ENCODE data around the gene PLCD3. TPM values are rescaled to one million over a fixed set of nuclear protein-coding genes. Genes with fewer than 3 reads are reported as not detected.

PLCD3 gene
- total and polyA plus RNA-seq, 8 donors = 12.5 to 49.1 (median 16.9) TPM

DNA sequence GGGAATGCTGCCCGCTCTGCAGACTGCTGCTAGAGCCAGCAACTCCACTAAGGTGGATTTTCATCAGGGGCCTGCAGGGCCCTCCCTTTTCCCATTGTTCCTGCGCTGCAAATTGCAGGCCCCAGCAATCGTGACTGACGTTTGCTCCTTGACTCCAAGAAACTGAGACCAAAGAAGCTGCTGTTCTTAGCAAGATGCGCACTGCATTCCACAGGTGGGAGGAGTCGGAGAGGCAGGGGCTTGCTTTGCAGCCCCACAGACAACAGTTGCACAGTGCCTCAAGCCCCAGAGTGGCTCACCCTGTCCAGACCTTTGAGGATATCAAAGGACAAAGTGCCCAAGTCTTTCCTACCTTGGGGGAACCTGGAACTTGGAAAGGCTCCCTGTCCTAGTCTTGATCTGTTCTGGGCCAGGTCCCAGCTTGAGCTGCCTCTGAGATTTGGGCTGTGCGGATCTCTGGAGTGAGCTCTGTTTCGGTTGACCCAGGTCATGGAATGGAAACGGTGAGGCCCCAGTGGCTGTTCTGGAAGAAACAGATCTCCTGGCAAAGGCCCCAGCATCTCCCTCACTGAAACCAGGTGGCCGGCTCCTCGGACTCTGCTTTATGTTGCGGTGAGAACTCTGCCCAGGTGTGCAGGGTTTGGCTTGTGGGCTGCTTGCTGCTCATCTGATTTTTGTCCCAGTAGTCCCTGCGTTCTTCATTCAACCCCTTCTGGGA lies 24.9 kb downstream of the PLCD3 start:
- no peaks in the 10 kb centered on the region for H3K4me1 ChIP-seq
- no peaks in the 10 kb centered on the region for H3K9me3 ChIP-seq
- intact Hi-C loops (cut with DNase I) = no loop called here
- DNase-seq (no peak), ATAC-seq (no peak)
- TF ChIP-seq CTCF (IDR thresholded peaks at IDR 0.05) = no peak
- H3K27me3 ChIP-seq = no peaks in the 10 kb centered on the region
- no peak overlapping the region for H3K4me3 ChIP-seq
- peaks cover 0 to 73% of the 10 kb centered on the region in 2 donors for H3K36me3 ChIP-seq
- no peak overlapping the region for H3K27ac ChIP-seq

- Histone ChIP-seq H3K27ac (no peak overlapping the region), H3K36me3 (peaks cover 5 to 78% of the 10 kb centered on the region in 2 donors), H3K9me3 (no peaks in the 10 kb centered on the region), H3K4me1 (no peaks in the 10 kb centered on the region), H3K4me3 (no peak overlapping the region), H3K27me3 (no peaks in the 10 kb centered on the region)
- ATAC-seq (no peak), DNase-seq (no peak)
- TF ChIP-seq CTCF (IDR thresholded peaks at IDR 0.05) = no peak
- intact Hi-C loops (cut with DNase I) = no loop called here
Observed at GRCh38 chr17:45106582-45106981, 25.7 kb downstream of the PLCD3 start.

DNA sequence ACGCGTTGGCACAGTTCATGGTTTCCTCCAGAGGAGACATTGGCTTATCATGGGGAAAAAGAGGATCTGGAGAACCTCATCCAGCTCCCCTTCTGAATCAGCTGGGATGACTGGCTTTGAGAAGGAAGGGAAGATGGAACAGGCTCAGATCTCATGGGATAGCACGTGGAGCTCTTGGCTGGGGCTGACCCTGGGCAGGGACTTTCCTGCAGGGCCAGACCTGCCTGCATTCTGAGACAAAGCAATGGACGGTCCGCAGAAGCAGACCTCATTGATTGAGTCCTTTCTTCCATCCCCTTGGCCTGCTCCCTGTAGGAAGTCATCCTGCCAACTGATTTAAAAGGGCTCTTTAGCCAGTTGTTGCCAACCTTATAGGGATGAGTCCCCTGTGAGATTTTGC lies 26.2 kb downstream of the PLCD3 start:
- no peaks in the 10 kb centered on the region for H3K9me3 ChIP-seq
- no peak overlapping the region for H3K27ac ChIP-seq
- H3K27me3 ChIP-seq = no peaks in the 10 kb centered on the region
- H3K4me3 ChIP-seq = no peak overlapping the region
- peaks cover 5 to 83% of the 10 kb centered on the region in 2 donors for H3K36me3 ChIP-seq
- DNase-seq = no peak
- H3K4me1 ChIP-seq = no peaks in the 10 kb centered on the region
- no peak for ATAC-seq
- no peak for TF ChIP-seq CTCF (IDR thresholded peaks at IDR 0.05)
- intact Hi-C loops (cut with DNase I) = no loop called here

DNA sequence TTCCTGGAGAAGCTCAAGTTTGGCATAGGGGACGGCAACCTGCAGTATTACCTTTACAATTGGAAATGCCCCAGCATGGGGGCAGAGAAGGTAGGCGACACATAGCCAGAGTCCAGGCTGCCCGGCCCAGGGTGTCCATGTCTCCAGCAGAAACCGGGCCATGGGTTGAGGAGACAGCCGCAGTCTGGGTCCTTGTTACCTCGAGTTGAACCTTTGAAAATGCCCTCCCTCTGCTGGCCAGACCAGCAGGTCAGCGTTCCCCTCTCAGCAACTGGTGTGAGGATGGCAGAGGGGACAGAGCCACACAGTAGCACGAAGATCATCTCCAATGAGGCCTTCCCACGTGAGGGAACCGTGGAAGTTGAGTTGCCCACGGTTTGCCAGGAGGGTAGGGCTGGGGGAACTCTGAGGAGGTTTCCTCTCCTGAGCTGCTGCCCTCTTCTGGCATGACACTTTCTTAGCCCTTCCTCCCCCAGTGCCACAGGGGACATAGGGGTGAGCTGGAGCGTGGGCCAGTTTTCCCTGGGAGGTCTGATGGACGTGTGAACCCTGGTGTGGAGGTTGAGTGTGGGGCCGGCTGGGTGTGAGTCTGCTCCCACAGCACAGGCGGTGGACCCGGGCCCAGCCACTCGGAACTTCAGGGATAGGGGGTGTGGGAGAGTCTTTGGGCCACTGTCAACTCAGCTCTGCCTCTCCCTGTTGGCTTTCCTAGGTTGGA lies 27.2 kb downstream of the PLCD3 start:
- no peaks in the 10 kb centered on the region for H3K9me3 ChIP-seq
- no peak for TF ChIP-seq CTCF (IDR thresholded peaks at IDR 0.05)
- no peak overlapping the region for H3K27ac ChIP-seq
- H3K36me3 ChIP-seq = peaks cover 5 to 92% of the 10 kb centered on the region in 2 donors
- H3K27me3 ChIP-seq = no peaks in the 10 kb centered on the region
- DNase-seq (no peak), ATAC-seq (no peak)
- intact Hi-C loops (cut with DNase I) = no loop called here
- no peaks in the 10 kb centered on the region for H3K4me1 ChIP-seq
- H3K4me3 ChIP-seq = no peak overlapping the region

GRCh38 chr17:45104497-45104896 lies 27.8 kb downstream of the PLCD3 start:
- Histone ChIP-seq H3K27me3 (no peaks in the 10 kb centered on the region), H3K9me3 (no peaks in the 10 kb centered on the region), H3K27ac (no peak overlapping the region), H3K4me3 (no peak overlapping the region), H3K36me3 (peaks cover 5 to 97% of the 10 kb centered on the region in 2 donors), H3K4me1 (no peaks in the 10 kb centered on the region)
- no peak for TF ChIP-seq CTCF (IDR thresholded peaks at IDR 0.05)
- intact Hi-C loops (cut with DNase I) = no loop called here
- DNase-seq (no peak), ATAC-seq (no peak)
